ENCODE results near the gene MRPL28.
"Not testable (repeated sequence)": the region's sequence is repeated elsewhere in the genome, so short reads cannot be mapped to it uniquely, and the experiment has no call there.

The MRPL28 gene

DNA sequence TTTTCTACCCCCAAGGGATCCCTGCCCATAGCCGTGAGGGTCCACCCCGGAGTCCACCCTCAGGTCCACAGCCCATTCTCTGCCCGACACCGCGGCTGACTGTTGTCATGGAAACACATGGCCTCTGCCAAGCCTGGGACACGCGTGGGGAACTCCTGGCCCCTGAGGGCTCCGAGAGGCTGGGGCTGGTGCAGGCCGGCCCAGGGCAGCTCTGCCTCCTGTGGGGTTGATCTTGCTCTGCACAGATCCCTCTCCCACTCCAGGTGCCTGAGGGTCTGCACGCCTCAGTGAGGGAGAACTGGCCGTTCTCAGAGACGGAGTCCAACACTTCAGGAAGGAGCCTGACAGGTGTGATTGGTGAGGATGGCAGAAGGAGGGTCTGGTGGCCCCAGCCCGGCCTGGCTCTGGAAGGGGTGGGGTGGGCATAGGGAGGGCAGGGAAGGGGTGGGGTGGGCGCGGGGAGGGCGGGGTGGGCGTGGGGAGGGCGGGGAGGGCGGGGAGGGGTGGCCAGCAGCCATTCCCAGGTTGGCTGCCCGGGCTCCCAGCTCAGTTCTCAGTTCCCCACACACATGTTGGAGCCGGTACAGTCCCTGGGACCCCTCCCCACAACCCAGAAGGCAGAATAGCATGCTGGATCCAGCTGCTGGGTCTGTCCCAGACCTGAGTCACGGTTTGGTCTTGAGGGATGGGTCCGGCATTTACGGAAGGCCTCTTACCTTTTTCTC is 6.4 kb downstream of the MRPL28 start:
- DNase-seq (ENCODE audit: insufficient read length, low spot score) (no peak), FAIRE-seq (no peak)
- TF ChIP-seq, protein P1, sequence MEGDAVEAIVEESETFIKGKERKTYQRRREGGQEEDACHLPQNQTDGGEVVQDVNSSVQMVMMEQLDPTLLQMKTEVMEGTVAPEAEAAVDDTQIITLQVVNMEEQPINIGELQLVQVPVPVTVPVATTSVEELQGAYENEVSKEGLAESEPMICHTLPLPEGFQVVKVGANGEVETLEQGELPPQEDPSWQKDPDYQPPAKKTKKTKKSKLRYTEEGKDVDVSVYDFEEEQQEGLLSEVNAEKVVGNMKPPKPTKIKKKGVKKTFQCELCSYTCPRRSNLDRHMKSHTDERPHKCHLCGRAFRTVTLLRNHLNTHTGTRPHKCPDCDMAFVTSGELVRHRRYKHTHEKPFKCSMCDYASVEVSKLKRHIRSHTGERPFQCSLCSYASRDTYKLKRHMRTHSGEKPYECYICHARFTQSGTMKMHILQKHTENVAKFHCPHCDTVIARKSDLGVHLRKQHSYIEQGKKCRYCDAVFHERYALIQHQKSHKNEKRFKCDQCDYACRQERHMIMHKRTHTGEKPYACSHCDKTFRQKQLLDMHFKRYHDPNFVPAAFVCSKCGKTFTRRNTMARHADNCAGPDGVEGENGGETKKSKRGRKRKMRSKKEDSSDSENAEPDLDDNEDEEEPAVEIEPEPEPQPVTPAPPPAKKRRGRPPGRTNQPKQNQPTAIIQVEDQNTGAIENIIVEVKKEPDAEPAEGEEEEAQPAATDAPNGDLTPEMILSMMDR (IDR thresholded peaks at IDR 0.05; ENCODE audit: insufficient read depth, missing control alignments), result no peak

DNA sequence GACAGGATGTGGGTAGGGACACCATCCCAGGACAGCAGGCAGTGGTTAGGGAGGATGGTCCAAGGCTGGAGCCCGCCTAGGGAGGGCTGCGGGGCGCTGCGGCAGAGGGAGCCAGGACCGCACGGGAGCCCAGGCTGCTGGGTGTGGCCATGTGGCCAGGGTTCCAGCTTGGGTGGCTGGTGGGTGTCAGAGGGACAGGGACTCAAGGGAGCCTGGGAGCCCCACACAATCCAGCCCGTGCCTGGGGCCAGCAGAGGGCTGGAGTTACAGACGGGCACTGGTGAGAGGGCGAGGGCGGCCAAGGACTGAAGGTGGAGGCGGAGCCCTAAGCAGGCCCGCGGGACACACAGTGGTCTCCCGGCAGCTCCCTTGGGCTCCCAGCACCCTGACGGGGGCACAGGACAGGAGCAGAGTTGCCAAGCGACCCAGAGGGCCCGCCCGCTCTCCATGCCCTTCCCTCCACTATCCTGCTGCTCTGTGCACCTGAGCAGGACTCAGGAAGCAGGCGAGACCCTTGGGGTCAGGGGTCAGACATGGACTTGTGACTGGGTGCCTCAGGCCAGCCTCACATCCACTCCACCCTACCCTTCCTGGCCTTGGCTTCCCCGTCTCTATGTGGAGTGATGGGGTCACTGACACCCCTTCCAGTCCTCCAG is 7.1 kb downstream of the MRPL28 start:
- DNase-seq (ENCODE audit: insufficient read length, low spot score), result no peak
- no peak for FAIRE-seq
- TF ChIP-seq, protein P1 (IDR thresholded peaks at IDR 0.05; ENCODE audit: insufficient read depth, missing control alignments), result no peak

DNA sequence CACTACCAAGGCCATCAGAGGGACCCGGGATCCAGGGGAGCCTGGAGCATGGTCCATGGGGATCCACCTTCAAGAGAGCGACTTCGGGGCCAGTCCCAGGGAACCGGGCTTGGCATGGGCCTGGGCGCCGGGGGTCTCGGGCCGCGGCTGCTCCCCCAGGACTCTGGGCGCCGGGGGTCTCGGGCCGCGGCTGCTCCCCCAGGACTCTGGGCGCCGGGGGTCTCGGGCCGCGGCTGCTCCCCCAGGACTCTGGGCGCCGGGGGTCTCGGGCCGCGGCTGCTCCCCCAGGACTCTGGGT is 7.7 kb downstream of the MRPL28 start:
- not testable (repeated sequence) for DNase-seq (ENCODE audit: insufficient read length, low spot score); FAIRE-seq

DNA sequence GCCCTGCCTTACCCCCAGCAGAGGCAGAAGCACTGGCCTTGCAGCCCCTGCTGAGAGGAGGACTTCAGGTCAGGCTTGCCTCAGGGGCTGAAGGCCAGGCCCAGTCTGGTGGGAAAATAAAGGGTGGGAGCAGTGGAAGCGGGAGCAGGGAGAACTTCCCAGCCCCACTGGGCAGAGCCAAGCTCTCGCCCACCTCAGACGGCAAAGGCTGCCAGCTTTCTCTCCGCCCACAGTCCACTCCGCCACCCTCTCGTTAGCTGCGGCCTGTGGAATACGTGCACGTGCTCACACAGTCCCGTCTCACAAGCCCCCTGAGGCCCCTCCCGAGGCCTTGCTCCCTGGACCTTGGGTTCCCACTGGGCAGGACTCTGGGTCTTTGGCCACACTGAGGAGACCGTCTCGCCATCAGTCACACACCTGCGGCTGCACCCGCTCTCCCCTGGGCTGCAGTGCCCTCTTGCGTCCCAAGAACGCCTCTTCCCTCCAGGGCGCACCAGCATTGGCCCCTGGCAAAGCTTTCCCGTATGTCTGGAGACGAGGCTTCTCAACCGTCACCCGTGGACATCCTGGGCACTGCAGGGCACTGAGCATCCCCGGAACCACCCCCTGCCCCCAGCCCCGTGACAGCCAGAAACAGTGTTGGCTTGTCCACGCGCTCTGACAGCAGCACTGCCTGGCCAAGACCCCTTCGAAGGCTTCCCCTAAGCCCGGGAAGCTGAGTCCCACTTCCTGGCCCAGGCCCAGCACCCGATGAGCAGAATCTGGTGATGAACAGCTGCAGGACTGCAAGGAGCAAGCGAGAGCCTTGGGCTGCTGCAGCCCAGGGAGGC is 8.3 kb downstream of the MRPL28 start:
- FAIRE-seq, result no peak
- DNase-seq (ENCODE audit: insufficient read length, low spot score), result peak; percentile 95
- TF ChIP-seq, protein P1 (IDR thresholded peaks at IDR 0.05; ENCODE audit: insufficient read depth, missing control alignments), result peak; percentile 91

DNA sequence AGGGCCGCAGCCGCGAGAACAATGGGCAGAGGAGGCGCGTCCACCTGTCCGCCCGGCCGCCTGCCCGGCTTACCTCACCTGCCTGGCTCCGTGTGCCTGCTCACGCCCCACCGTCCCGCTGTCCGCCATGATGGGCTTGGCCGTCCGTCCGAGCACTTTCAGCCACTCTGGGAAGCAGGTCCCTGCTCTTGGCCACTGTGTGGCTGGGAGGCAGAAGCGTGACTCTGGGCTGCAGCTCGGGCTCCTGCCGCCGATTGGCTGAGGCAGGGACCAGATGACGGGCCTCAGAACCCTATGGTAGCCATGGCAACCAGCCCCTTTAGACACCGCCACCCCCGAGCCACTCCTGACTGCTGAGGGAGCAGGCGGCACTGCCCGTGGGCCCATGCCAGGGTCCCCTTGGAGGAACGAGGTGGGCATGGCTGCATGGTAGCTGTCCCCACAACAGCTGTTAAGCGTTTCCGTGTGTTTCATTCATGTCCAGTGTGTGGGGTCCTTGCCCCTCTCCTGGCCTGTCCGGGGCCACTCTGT is 8.9 kb downstream of the MRPL28 start:
- DNase-seq (ENCODE audit: insufficient read length, low spot score) (no peak), FAIRE-seq (no peak)
- TF ChIP-seq, protein P1 (IDR thresholded peaks at IDR 0.05; ENCODE audit: insufficient read depth, missing control alignments), result no peak

DNA sequence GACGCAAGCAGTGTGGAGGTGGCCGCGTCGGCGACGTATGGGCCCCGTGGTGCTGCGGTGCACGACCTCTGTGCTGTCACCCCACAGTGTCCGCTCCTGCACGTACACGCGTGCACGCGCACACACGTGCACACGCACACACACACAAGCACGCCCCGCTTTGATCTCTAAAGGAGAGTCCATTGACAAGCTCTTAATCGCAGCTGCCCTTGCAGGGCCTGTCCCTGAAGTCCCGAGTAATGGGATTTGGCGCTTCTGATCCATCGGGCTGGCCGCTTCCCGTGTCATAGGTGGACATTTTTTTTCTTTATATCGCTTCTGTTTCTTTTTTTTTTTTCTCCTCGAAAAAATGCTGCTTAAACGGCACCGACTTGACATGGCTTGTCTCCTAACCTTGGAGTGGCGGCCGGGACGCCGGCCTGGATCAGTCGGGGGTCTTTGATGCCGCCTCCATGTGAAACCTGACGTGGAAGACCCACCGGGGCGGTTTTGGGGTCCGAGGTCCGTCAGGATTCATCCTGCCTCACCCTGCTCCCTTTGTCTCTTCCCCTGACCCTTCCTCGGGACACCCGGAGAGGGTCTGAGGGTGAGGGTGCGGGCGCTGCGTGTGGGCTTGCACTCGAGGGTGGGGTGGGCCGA is 9.5 kb downstream of the MRPL28 start:
- no peak for FAIRE-seq
- TF ChIP-seq, protein P1 (IDR thresholded peaks at IDR 0.05; ENCODE audit: insufficient read depth, missing control alignments), result no peak
- DNase-seq (ENCODE audit: insufficient read length, low spot score), result no peak
